K562 (cell line): Measurements from ENCODE around the gene REM1. TPM values are rescaled to one million over a fixed set of nuclear protein-coding genes. Genes with fewer than 3 reads are reported as not detected.

ENCODE experiments used
- ATAC-seq: fragments of 200-7000 bp; cut with Tn5 transposase; 3 replicates; pipeline ENCODE4 v1.9.1; 2020; ENCODE audit warnings: moderate library complexity
- BruUV-seq: library from RNA; stranded (reverse); fragments of 400-500 nt; replicated peaks from 2 replicates; lab custom pipeline; 2021; lab: Mats Ljungman, UMichigan
- CTCF ChIA-PET: fragments of 300-600 bp; formaldehyde crosslinking; extraction: SDS; loops from one replicate; lab custom pipeline; 2021; ENCODE audit warnings: low intra/inter-chr PET ratio; lab: Yijun Ruan, JAX
- POLR2A ChIA-PET: fragments of 300-600, 350-650 bp; sonication (Branson Sonifier 250); formaldehyde crosslinking; extraction: SDS; loops from one replicate; lab custom pipeline; 2021; ENCODE audit warnings: antibody characterized with exemption, inconsistent platforms; lab: Yijun Ruan, JAX
- DNase-seq, 4 experiments: peaks; one replicate each; pipeline versions ENCODE4 v3.0.0 to v3.0.0-alpha.2; 2011 to 2018; ENCODE audit warnings: low spot score in 3 of 4, mixed read lengths in 3 of 4; ENCODE audit errors: extremely low read depth in 1 of 4
- FAIRE-seq: peaks from 2 replicates; lab custom pipeline; 2011; peaks lifted over from hg19 to GRCh38; lab: Jason Lieb, UNC
- H2AFZ ChIP-seq: 2 replicates; pipeline ENCODE4 v1.6.0; 2011; ENCODE audit warnings: low read depth, low read length, control low read depth, inconsistent platforms
- H3K27ac ChIP-seq: fragments of 200-600 bp; 3 replicates; pipeline ENCODE4 v1.8.0; 2011; ENCODE audit warnings: low read depth, mild to moderate bottlenecking, control low read depth, inconsistent platforms, low read length, moderate library complexity, mixed read lengths; ENCODE audit errors: extremely low read depth
- H3K27me3 ChIP-seq, 2 experiments: fragments of 300-600 bp in 1 of 2; 2 replicates in 1 of 2; 3 replicates in 1 of 2; pipeline versions ENCODE4 v1.6.0 to v1.8.0; 2011; ENCODE audit warnings: inconsistent platforms in 2 of 2, low read length in 2 of 2, mild to moderate bottlenecking in 1 of 2, mixed read lengths in 1 of 2, moderate library complexity in 1 of 2; ENCODE audit not compliant: control insufficient read depth in 2 of 2, insufficient read depth in 2 of 2
- H3K36me3 ChIP-seq: fragments of 300-600 bp; 3 replicates; pipeline ENCODE4 v1.8.0; 2011; ENCODE audit warnings: mild to moderate bottlenecking, low read length, inconsistent platforms; ENCODE audit not compliant: control insufficient read depth, insufficient read depth
- H3K4me1 ChIP-seq, 2 experiments: fragments of 200-600 bp in 1 of 2; replicated peaks in 1 of 2; 2 replicates in 1 of 2; 3 replicates in 1 of 2; pipeline versions ENCODE4 v1.5.1 to v1.8.0; 2011; ENCODE audit warnings: inconsistent platforms in 2 of 2, low read length in 2 of 2, mild to moderate bottlenecking in 1 of 2, mixed read lengths in 1 of 2, moderate library complexity in 1 of 2; ENCODE audit not compliant: control insufficient read depth in 2 of 2, insufficient read depth in 2 of 2
- H3K4me2 ChIP-seq: 2 replicates; pipeline ENCODE4 v1.6.1; 2011; ENCODE audit warnings: low read length, control low read depth, inconsistent platforms, mixed read lengths; ENCODE audit not compliant: insufficient read depth
- H3K4me3 ChIP-seq: fragments of 200-600 bp; sonication (generic), shearing (Covaris generic); 2 replicates; pipeline ENCODE4 v1.5.1; 2016; ENCODE audit warnings: control low read depth, inconsistent platforms
- H3K79me2 ChIP-seq: fragments of 200-600 bp; 3 replicates; pipeline ENCODE4 v1.8.0; 2011; ENCODE audit warnings: low read length, inconsistent platforms; ENCODE audit not compliant: control insufficient read depth, insufficient read depth
- H3K9ac ChIP-seq, 2 experiments: 2 replicates each; pipeline versions ENCODE4 v1.6.0 to v1.6.1; 2011; ENCODE audit warnings: low read depth in 2 of 2, low read length in 2 of 2, control low read depth in 1 of 2, inconsistent platforms in 1 of 2, mild to moderate bottlenecking in 1 of 2, mixed read lengths in 1 of 2; ENCODE audit not compliant: insufficient read depth in 1 of 2
- H3K9me1 ChIP-seq: one replicate; pipeline ENCODE4 v1.6.0; 2011; ENCODE audit warnings: inconsistent platforms, mild to moderate bottlenecking, low read length, moderate library complexity; ENCODE audit not compliant: control insufficient read depth, insufficient read depth
- H3K9me3 ChIP-seq: replicated peaks from 2 replicates; pipeline ENCODE4 v1.5.1; 2011; ENCODE audit warnings: low read depth, low read length, inconsistent platforms; ENCODE audit not compliant: control insufficient read depth, insufficient read depth
- H4K20me1 ChIP-seq: replicated peaks from 2 replicates; pipeline ENCODE4 v1.6.1; 2011; ENCODE audit warnings: low read length, inconsistent platforms, mixed read lengths; ENCODE audit not compliant: control insufficient read depth, insufficient read depth
- CBX1 ChIP-seq: sonication (generic); IDR thresholded peaks from 2 replicates; pipeline ENCODE4 v1.6.1; 2016; ENCODE audit warnings: antibody characterized with exemption, low read depth, mild to moderate bottlenecking
- GTF2E2 ChIP-seq: fragments of 200-800 bp; sonication (Bioruptor generic); IDR thresholded peaks from 2 replicates; pipeline ENCODE4 v1.6.1; 2016; ENCODE audit warnings: missing genetic modification characterization, missing compliant biosample characterization
- NCOA2 ChIP-seq, 2 experiments: fragments of 450-650 bp; IDR thresholded peaks; 2 replicates each; pipeline ENCODE4 v1.6.1; 2018; ENCODE audit warnings: mild to moderate bottlenecking in 2 of 2, moderate library complexity in 1 of 2; ENCODE audit not compliant: partially characterized antibody in 2 of 2
- NFIX ChIP-seq: fragments of 250-450 bp; sonication (Bioruptor Pico); IDR thresholded peaks from 2 replicates; pipeline ENCODE4 v1.4.0; 2020; ENCODE audit warnings: low read depth, mild to moderate bottlenecking, moderate library complexity
- PRMT5 ChIP-seq: sonication (generic); formaldehyde crosslinking; IDR thresholded peaks from 2 replicates; pipeline ENCODE4 v1.5.0; 2020; ENCODE audit warnings: missing genetic modification reagents
- SOX6 ChIP-seq: fragments of 450-650 bp; IDR thresholded peaks from 2 replicates; pipeline ENCODE4 v1.6.1; 2014; ENCODE audit warnings: mild to moderate bottlenecking
- STAT5A ChIP-seq: IDR thresholded peaks from 2 replicates; pipeline ENCODE4 v1.6.1; 2012; ENCODE audit warnings: low read length, inconsistent platforms, borderline replicate concordance
- TFE3 ChIP-seq: fragments of 450-650 bp; formaldehyde crosslinking; IDR thresholded peaks from 2 replicates; pipeline ENCODE4 v1.4.0; 2020; ENCODE audit warnings: mild to moderate bottlenecking, mixed read lengths
- ZNF124 ChIP-seq: sonication (generic); formaldehyde crosslinking; IDR thresholded peaks from 2 replicates; pipeline ENCODE4 v1.8.1; 2022; ENCODE audit warnings: missing genetic modification reagents
- WGBS: fragments of 100-300 bp; shearing (Covaris generic); methylation state at CpG from one replicate; pipeline ENCODE4 v1.1.6; 2016; ENCODE audit warnings: low coverage, mixed read lengths; ENCODE audit not compliant: insufficient coverage; ENCODE audit errors: missing lambda C conversion rate; 5-methylcytosine and 5-hydroxymethylcytosine counted together
- in situ Hi-C: fragments of 300-500 bp; cut with MboI; formaldehyde crosslinking; loops from 4 replicates; pipeline ENCODE4 v1.15.0; 2018; ENCODE audit warnings: inconsistent platforms, mixed read lengths
- intact Hi-C: fragments of 100-400 bp; cut with micrococcal nuclease; formaldehyde crosslinking; loops from 2 replicates; pipeline ENCODE4 v1.14.2; 2022
- polyA plus RNA-seq, 8 experiments: library from polyadenylated mRNA; depleted of rRNA in 4 of 8; stranded (reverse) in 5 of 8; unstranded in 3 of 8; fragments of >200 nt; fragmentation: Nextera tagmentation in 2 of 8; fragmentation: Illumina TruSeq in 1 of 8; extraction: Ambion mirVana in 2 of 8; extraction: Trizol in 1 of 8; gene quantifications; 2 replicates each; pipeline versions ENCODE4 v1.2.1 to v1.2.3, GENCODE V29; 2011 to 2014; ENCODE audit warnings: inconsistent platforms in 1 of 8, missing spikeins in 1 of 8
- total RNA-seq, 7 experiments: library from RNA; depleted of rRNA in 6 of 7; stranded (reverse); fragments of >200 nt in 6 of 7; fragmentation: Illumina TruSeq in 2 of 7; extraction: Trizol in 2 of 7; gene quantifications; 2 replicates each; pipeline versions ENCODE4 v1.2.1 to v1.2.3, GENCODE V29; 2011 to 2021; ENCODE audit warnings: low replicate concordance in 1 of 7
- TF ChIP-seq, protein P1 (sequence below): fragments of 450-650 bp; IDR thresholded peaks from 2 replicates; pipeline ENCODE4 v1.7.0; 2016; ENCODE audit warnings: borderline replicate concordance
- TF ChIP-seq, protein P2 (sequence below): sonication (generic); formaldehyde crosslinking; IDR thresholded peaks from 2 replicates; pipeline ENCODE4 v1.8.1; 2023; ENCODE audit warnings: mild to moderate bottlenecking, missing genetic modification reagents
- TF ChIP-seq, protein P3 (sequence below): fragments of 200-800 bp; sonication (Bioruptor generic); IDR thresholded peaks from 2 replicates; pipeline ENCODE4 v1.6.1; 2017; ENCODE audit warnings: missing genetic modification characterization, missing compliant biosample characterization

The REM1 gene
- total and polyA plus RNA-seq, 9 of the 15 experiments (the other 6 are each of a cell fraction or from before 2014, with no cell fraction given), result not detected

- TF ChIP-seq, protein P1, sequence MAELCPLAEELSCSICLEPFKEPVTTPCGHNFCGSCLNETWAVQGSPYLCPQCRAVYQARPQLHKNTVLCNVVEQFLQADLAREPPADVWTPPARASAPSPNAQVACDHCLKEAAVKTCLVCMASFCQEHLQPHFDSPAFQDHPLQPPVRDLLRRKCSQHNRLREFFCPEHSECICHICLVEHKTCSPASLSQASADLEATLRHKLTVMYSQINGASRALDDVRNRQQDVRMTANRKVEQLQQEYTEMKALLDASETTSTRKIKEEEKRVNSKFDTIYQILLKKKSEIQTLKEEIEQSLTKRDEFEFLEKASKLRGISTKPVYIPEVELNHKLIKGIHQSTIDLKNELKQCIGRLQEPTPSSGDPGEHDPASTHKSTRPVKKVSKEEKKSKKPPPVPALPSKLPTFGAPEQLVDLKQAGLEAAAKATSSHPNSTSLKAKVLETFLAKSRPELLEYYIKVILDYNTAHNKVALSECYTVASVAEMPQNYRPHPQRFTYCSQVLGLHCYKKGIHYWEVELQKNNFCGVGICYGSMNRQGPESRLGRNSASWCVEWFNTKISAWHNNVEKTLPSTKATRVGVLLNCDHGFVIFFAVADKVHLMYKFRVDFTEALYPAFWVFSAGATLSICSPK, result no peak
- TF ChIP-seq GTF2E2 (tag) (no peak), SOX6 (peak; percentile 15; the same call in 1 of the 2 replicates)
Measured at GRCh38 chr20:31494131-31494530, 19.0 kb downstream of the REM1 start (continued).

- in situ Hi-C loops, result loop anchor here (10.0 kb wide), 1 partner anchor 182 kb away; no protein-coding TSS in a partner anchor
- H3K9me3 ChIP-seq, result no peaks in the 10 kb centered on the region
- no peaks in the 10 kb centered on the region for H3K9me1 ChIP-seq
- TF ChIP-seq PRMT5 (CRISPR knock-in tag) (no peak), ZNF124 (CRISPR knock-in tag) (no peak), NFIX (CRISPR knock-in tag) (no peak), NCOA2 (IDR thresholded peaks at IDR 0.05; ENCODE audit: partially characterized antibody in 2 of 2) (no peak), STAT5A (no peak), CBX1 (no peak), TFE3 (no peak)
- TF ChIP-seq, protein P2, sequence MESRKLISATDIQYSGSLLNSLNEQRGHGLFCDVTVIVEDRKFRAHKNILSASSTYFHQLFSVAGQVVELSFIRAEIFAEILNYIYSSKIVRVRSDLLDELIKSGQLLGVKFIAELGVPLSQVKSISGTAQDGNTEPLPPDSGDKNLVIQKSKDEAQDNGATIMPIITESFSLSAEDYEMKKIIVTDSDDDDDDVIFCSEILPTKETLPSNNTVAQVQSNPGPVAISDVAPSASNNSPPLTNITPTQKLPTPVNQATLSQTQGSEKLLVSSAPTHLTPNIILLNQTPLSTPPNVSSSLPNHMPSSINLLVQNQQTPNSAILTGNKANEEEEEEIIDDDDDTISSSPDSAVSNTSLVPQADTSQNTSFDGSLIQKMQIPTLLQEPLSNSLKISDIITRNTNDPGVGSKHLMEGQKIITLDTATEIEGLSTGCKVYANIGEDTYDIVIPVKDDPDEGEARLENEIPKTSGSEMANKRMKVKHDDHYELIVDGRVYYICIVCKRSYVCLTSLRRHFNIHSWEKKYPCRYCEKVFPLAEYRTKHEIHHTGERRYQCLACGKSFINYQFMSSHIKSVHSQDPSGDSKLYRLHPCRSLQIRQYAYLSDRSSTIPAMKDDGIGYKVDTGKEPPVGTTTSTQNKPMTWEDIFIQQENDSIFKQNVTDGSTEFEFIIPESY (CRISPR knock-in tag), result no peak
- TF ChIP-seq, protein P3, sequence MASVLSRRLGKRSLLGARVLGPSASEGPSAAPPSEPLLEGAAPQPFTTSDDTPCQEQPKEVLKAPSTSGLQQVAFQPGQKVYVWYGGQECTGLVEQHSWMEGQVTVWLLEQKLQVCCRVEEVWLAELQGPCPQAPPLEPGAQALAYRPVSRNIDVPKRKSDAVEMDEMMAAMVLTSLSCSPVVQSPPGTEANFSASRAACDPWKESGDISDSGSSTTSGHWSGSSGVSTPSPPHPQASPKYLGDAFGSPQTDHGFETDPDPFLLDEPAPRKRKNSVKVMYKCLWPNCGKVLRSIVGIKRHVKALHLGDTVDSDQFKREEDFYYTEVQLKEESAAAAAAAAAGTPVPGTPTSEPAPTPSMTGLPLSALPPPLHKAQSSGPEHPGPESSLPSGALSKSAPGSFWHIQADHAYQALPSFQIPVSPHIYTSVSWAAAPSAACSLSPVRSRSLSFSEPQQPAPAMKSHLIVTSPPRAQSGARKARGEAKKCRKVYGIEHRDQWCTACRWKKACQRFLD (CRISPR knock-in tag), result no peak
- no peak for FAIRE-seq
- intact Hi-C loops, result no loop called here
- CTCF ChIA-PET, result no interaction called here
- no peak overlapping the region for H3K27ac ChIP-seq
- no peak overlapping the region for H3K4me3 ChIP-seq
- POLR2A ChIA-PET, result interaction anchor here (0.9 to 1.1 kb wide), 2 partner anchors 57 to 94 kb away, joined by 3 read pairs; partner anchors contain the start of gene DEFB123
- H3K27me3 ChIP-seq, result peaks cover 2 to 8% of the 10 kb centered on the region in 2 experiments; a peak in 2 of 5 replicates
- H3K4me1 ChIP-seq, result peaks cover 0 to 4% of the 10 kb centered on the region in 2 experiments; a peak in 2 of 5 replicates
- 4% methylated on average over 15 of the region's 15 CpGs for WGBS
- H3K4me2 ChIP-seq, result no peak overlapping the region
- no peaks in the 10 kb centered on the region for H4K20me1 ChIP-seq
- no peaks in the 10 kb centered on the region for H3K36me3 ChIP-seq
- no TSS peak for BruUV-seq
- no peak for ATAC-seq
- no peaks in the 10 kb centered on the region for H3K79me2 ChIP-seq
- H2AFZ ChIP-seq, result no peak overlapping the region
- no peak for DNase-seq
- H3K9ac ChIP-seq, result peak overlapping the region in 1 of 2 experiments; percentile 33; a peak in 1 of 4 replicates
Measured at GRCh38 chr20:31496761-31497295, 21.7 kb downstream of the REM1 start.
